A549 (cell line): Measurements from ENCODE around the gene GARNL3. TPM values are rescaled to one million over a fixed set of nuclear protein-coding genes. Genes with fewer than 3 reads are reported as not detected.

ENCODE experiments used
- ATAC-seq, 2 experiments: fragments of 200-7000 bp in 1 of 2; fragments of >200 bp in 1 of 2; cut with Nextera tagmentation in 1 of 2; cut with Tn5 transposase in 1 of 2; 3 replicates each; pipeline versions ENCODE4 v1.8.0 to v1.9.1; 2018 to 2020; ENCODE audit warnings: mild to moderate bottlenecking in 1 of 2, moderate library complexity in 1 of 2
- CTCF ChIA-PET: fragments of 300-600 bp; sonication (Branson Sonifier 250); formaldehyde crosslinking; extraction: SDS; loops from one replicate; lab custom pipeline; 2021; ENCODE audit warnings: antibody characterized with exemption, inconsistent platforms; lab: Yijun Ruan, JAX
- POLR2A ChIA-PET: fragments of 350-600 bp; formaldehyde crosslinking; extraction: SDS; loops from one replicate; lab custom pipeline; 2021; ENCODE audit warnings: antibody characterized with exemption, inconsistent platforms; lab: Yijun Ruan, JAX
- DNase-seq, 2 experiments: peaks; one replicate each; pipeline versions ENCODE4 v3.0.0 to v3.0.0-alpha.2; 2011 to 2016; ENCODE audit warnings: low read depth in 1 of 2, low spot score in 1 of 2
- FAIRE-seq: peaks from 2 replicates; lab custom pipeline; 2011; peaks lifted over from hg19 to GRCh38; lab: Jason Lieb, UNC
- H3K27ac ChIP-seq, 2 experiments: fragments of >200 bp; sonication (Bioruptor Twin); formaldehyde crosslinking; 3 replicates each; pipeline ENCODE4 v1.5.1; 2016 to 2017
- H3K4me1 ChIP-seq: fragments of >200 bp; sonication (Bioruptor Twin); formaldehyde crosslinking; 3 replicates; pipeline ENCODE4 v1.6.1; 2016
- H3K4me2 ChIP-seq: fragments of >200 bp; sonication (Bioruptor Twin); formaldehyde crosslinking; 3 replicates; pipeline ENCODE4 v1.6.1; 2016
- H3K4me3 ChIP-seq: fragments of >200 bp; sonication (Bioruptor Twin); formaldehyde crosslinking; 3 replicates; pipeline ENCODE4 v1.5.1; 2016
- H3K9me3 ChIP-seq: fragments of >200 bp; sonication (Bioruptor Twin); formaldehyde crosslinking; 3 replicates; pipeline ENCODE4 v1.6.1; 2016
- ATOH8 ChIP-seq: fragments of 250-450 bp; sonication (Bioruptor Pico); IDR thresholded peaks from 2 replicates; pipeline ENCODE4 v1.5.0; 2020; ENCODE audit warnings: low read depth, mild to moderate bottlenecking, moderate library complexity
- CBX2 ChIP-seq: fragments of 200-600 bp; sonication (generic); IDR thresholded peaks from 2 replicates; pipeline ENCODE4 v1.6.1; 2016; ENCODE audit warnings: low read depth, mild to moderate bottlenecking, borderline replicate concordance
- EHF ChIP-seq: fragments of 250-450 bp; sonication (Bioruptor Pico); IDR thresholded peaks from 2 replicates; pipeline ENCODE4 v1.5.0; 2020; ENCODE audit warnings: mild to moderate bottlenecking
- EP300 ChIP-seq, 2 experiments: fragments of >200 bp; sonication (Bioruptor Twin); formaldehyde crosslinking; IDR thresholded peaks; 2 replicates in 1 of 2; 3 replicates in 1 of 2; pipeline ENCODE4 v1.6.1; 2016 to 2017
- FOXS1 ChIP-seq: fragments of 250-450 bp; sonication (Bioruptor Pico); IDR thresholded peaks from 2 replicates; pipeline ENCODE4 v1.5.0; 2020; ENCODE audit warnings: mild to moderate bottlenecking, moderate library complexity
- HES2 ChIP-seq: fragments of >200 bp; sonication (Bioruptor Twin); formaldehyde crosslinking; IDR thresholded peaks from 2 replicates; pipeline ENCODE4 v1.6.1; 2016
- HOXA7 ChIP-seq: fragments of 250-450 bp; sonication (Bioruptor Pico); IDR thresholded peaks from 2 replicates; pipeline ENCODE4 v1.5.0; 2020; ENCODE audit warnings: mild to moderate bottlenecking, moderate library complexity
- HOXB5 ChIP-seq: fragments of 250-450 bp; sonication (Bioruptor Pico); IDR thresholded peaks from 2 replicates; pipeline ENCODE4 v1.5.0; 2020; ENCODE audit warnings: mild to moderate bottlenecking, moderate library complexity
- MAX ChIP-seq: IDR thresholded peaks from 2 replicates; pipeline ENCODE4 v1.6.1; 2012
- NFE2L2 ChIP-seq: fragments of 150-350 bp; conservative IDR thresholded peaks from 2 replicates; pipeline ENCODE4 v1.6.1; 2014; ENCODE audit warnings: low read length
- NPAS2 ChIP-seq: fragments of 250-450 bp; sonication (Bioruptor Pico); IDR thresholded peaks from 2 replicates; pipeline ENCODE4 v1.8.0; 2022; ENCODE audit warnings: mild to moderate bottlenecking, moderate library complexity, borderline replicate concordance
- PHF8 ChIP-seq: fragments of 200-600 bp; sonication (generic); IDR thresholded peaks from 2 replicates; pipeline ENCODE4 v1.6.1; 2016; ENCODE audit warnings: low read depth, mild to moderate bottlenecking, antibody characterized with exemption, moderate library complexity, borderline replicate concordance
- POLR2A ChIP-seq: IDR thresholded peaks from 2 replicates; pipeline ENCODE4 v1.6.1; 2012; ENCODE audit warnings: mild to moderate bottlenecking, low read length
- RARB ChIP-seq: fragments of 250-450 bp; sonication (Bioruptor Pico); IDR thresholded peaks from 2 replicates; pipeline ENCODE4 v1.8.0; 2021; ENCODE audit warnings: mild to moderate bottlenecking, moderate library complexity
- REST ChIP-seq: fragments of 200-600 bp; sonication (generic); IDR thresholded peaks from 2 replicates; pipeline ENCODE4 v1.6.1; 2016; ENCODE audit warnings: antibody characterized with exemption, mild to moderate bottlenecking, moderate library complexity
- RFX5 ChIP-seq: fragments of 450-650 bp; IDR thresholded peaks from 2 replicates; pipeline ENCODE4 v1.7.1; 2014; ENCODE audit warnings: antibody characterized with exemption, mild to moderate bottlenecking, moderate library complexity
- RNF2 ChIP-seq: fragments of 200-600 bp; sonication (generic); IDR thresholded peaks from 2 replicates; pipeline ENCODE4 v1.6.1; 2016; ENCODE audit warnings: low read depth, mild to moderate bottlenecking, antibody characterized with exemption, moderate library complexity, borderline replicate concordance
- SMC3 ChIP-seq: fragments of >200 bp; sonication (Bioruptor Twin); formaldehyde crosslinking; IDR thresholded peaks from 3 replicates; pipeline ENCODE4 v1.6.1; 2018; ENCODE audit warnings: inconsistent platforms
- SREBF2 ChIP-seq: fragments of 450-650 bp; IDR thresholded peaks from 2 replicates; pipeline ENCODE4 v1.6.1; 2014; ENCODE audit warnings: mild to moderate bottlenecking, moderate library complexity
- TFCP2L1 ChIP-seq: fragments of 250-450 bp; sonication (Bioruptor Pico); IDR thresholded peaks from 2 replicates; pipeline ENCODE4 v1.5.0; 2021; ENCODE audit warnings: mild to moderate bottlenecking
- ZFP36 ChIP-seq: fragments of 450-650 bp; IDR thresholded peaks from 2 replicates; pipeline ENCODE4 v1.6.1; 2014; ENCODE audit warnings: borderline replicate concordance; ENCODE audit not compliant: partially characterized antibody
- WGBS: methylation state at CpG from one replicate; pipeline ENCODE4 v1.1.6; 2017; ENCODE audit errors: missing lambda C conversion rate; 5-methylcytosine and 5-hydroxymethylcytosine counted together
- polyA plus RNA-seq, 4 experiments: library from polyadenylated mRNA; depleted of rRNA in 3 of 4; stranded (reverse); fragments of >200 nt; fragmentation: RNase III in 1 of 4; extraction: RNeasy Plus Mini Kit Qiagen cat#74134 plus additional on column Dnase treatment in 1 of 4; gene quantifications; 2 replicates in 3 of 4; 3 replicates in 1 of 4; pipeline ENCODE4 v1.2.3, GENCODE V29; 2011 to 2017

Gene GARNL3
- polyA plus RNA-seq, 2 of the 4 experiments (the other 2 are of a cell fraction), result 2.9 to 5.1 TPM

GRCh38 chr9:127253446-127253845 is 11.1 kb upstream of the GARNL3 start:
- ATAC-seq (no peak), DNase-seq (no peak), FAIRE-seq (no peak)
- TF ChIP-seq SMC3 (no peak), SREBF2 (no peak), RFX5 (no peak), HOXA7 (CRISPR knock-in tag) (no peak), ATOH8 (CRISPR knock-in tag) (no peak)
- Histone ChIP-seq H3K27ac (no peak overlapping the region), H3K4me1 (no peaks in the 10 kb centered on the region), H3K9me3 (no peaks in the 10 kb centered on the region), H3K4me3 (no peak overlapping the region), H3K4me2 (no peak overlapping the region)
- 92% methylated on average over 2 of the region's 2 CpGs for WGBS
- ChIA-PET POLR2A (no interaction called here), CTCF (interaction anchor here (0.7 to 1.1 kb wide), 4 partner anchors 13 to 42 kb away, joined by 3 to 4 read pairs (median 3); no protein-coding TSS in a partner anchor)

GRCh38 chr9:127255692-127256091 is 8.9 kb upstream of the GARNL3 start:
- DNase-seq, result no peak
- no peak for ATAC-seq
- FAIRE-seq, result no peak
- Histone ChIP-seq H3K4me2 (no peak overlapping the region), H3K27ac (no peak overlapping the region), H3K9me3 (no peaks in the 10 kb centered on the region), H3K4me3 (no peak overlapping the region), H3K4me1 (no peaks in the 10 kb centered on the region)
- ChIA-PET CTCF (no interaction called here), POLR2A (no interaction called here)
- TF ChIP-seq RARB (CRISPR knock-in tag) (no peak), NFE2L2 (no peak)
- TF ChIP-seq, all 56 proteins: peak for 0

- no peak for ATAC-seq
- Histone ChIP-seq H3K27ac (no peak overlapping the region), H3K9me3 (no peaks in the 10 kb centered on the region), H3K4me1 (no peaks in the 10 kb centered on the region), H3K4me3 (no peak overlapping the region), H3K4me2 (no peak overlapping the region)
- no peak for DNase-seq
- WGBS, result 75% methylated on average over 5 of the region's 5 CpGs
- CTCF ChIA-PET, result interaction anchor here (0.6 kb wide), 1 partner anchor 161 kb away, joined by 3 read pairs; no protein-coding TSS in a partner anchor
- POLR2A ChIA-PET, result no interaction called here
- no peak for TF ChIP-seq ZFP36
- no peak for FAIRE-seq
Observed at GRCh38 chr9:127256324-127256723, 8.2 kb upstream of the GARNL3 start.

GRCh38 chr9:127258606-127259471 is 5.7 kb upstream of the GARNL3 start:
- H3K4me3 ChIP-seq, result no peak overlapping the region
- DNase-seq, result no peak
- no peak for ATAC-seq
- no peaks in the 10 kb centered on the region for H3K4me1 ChIP-seq
- H3K9me3 ChIP-seq, result no peaks in the 10 kb centered on the region
- H3K4me2 ChIP-seq, result no peak overlapping the region
- no peak for FAIRE-seq
- no peak for TF ChIP-seq POLR2A
- TF ChIP-seq NPAS2 (CRISPR knock-in tag), result no peak
- no peak for TF ChIP-seq CBX2
- no peak for TF ChIP-seq EHF (CRISPR knock-in tag)
- no peak for TF ChIP-seq EP300 (IDR thresholded peaks at IDR 0.05)
- no peak for TF ChIP-seq HES2
- TF ChIP-seq MAX, result no peak
- no peak for TF ChIP-seq PHF8
- no peak for TF ChIP-seq REST
- TF ChIP-seq HOXB5 (CRISPR knock-in tag), result no peak
- no peak for TF ChIP-seq RNF2
- no peak for TF ChIP-seq FOXS1 (CRISPR knock-in tag)
- no peak for TF ChIP-seq TFCP2L1 (CRISPR knock-in tag)
- no peak overlapping the region for H3K27ac ChIP-seq
- CTCF ChIA-PET, result interaction anchor here (1.0 to 1.4 kb wide), 3 partner anchors 8 to 53 kb away, joined by 3 read pairs; no protein-coding TSS in a partner anchor
- WGBS, result 88% methylated on average over 7 of the region's 7 CpGs
- POLR2A ChIA-PET, result no interaction called here
